WTC11 (cell line): ENCODE results near the gene GNA12. TPM values are rescaled to one million over a fixed set of nuclear protein-coding genes. Genes with fewer than 3 reads are reported as not detected.

Source experiments
- ATAC-seq: fragments of 200-7000 bp; cut with Tn5 transposase; 2 replicates; pipeline ENCODE4 v1.10.0; 2021; ENCODE audit warnings: mild to moderate bottlenecking, moderate library complexity
- CTCF ChIA-PET: fragments of 300-600 bp; sonication (Branson Sonifier 250); formaldehyde crosslinking; loops from one replicate; lab custom pipeline; 2021; ENCODE audit warnings: antibody characterized with exemption; lab: Charles Lee
- POLR2A ChIA-PET: fragments of 350-600 bp; sonication (Branson Sonifier 250); formaldehyde crosslinking; loops from one replicate; lab custom pipeline; 2021; ENCODE audit warnings: antibody characterized with exemption; lab: Charles Lee
- DNase-seq: peaks from one replicate; pipeline ENCODE4 v3.0.0; 2021; ENCODE audit warnings: low spot score
- H3K27ac Mint-ChIP-seq: 2 replicates; pipeline ENCODE4 v1.8.0; 2021; ENCODE audit warnings: mixed read lengths
- H3K27me3 Mint-ChIP-seq: 2 replicates; pipeline ENCODE4 v1.8.0; 2021; ENCODE audit warnings: low read depth, mild to moderate bottlenecking, moderate library complexity, mixed read lengths
- H3K36me3 Mint-ChIP-seq: 2 replicates; pipeline ENCODE4 v1.8.0; 2021; ENCODE audit warnings: mixed read lengths
- H3K4me1 Mint-ChIP-seq: 2 replicates; pipeline ENCODE4 v1.8.0; 2022; ENCODE audit warnings: mixed read lengths
- H3K4me3 Mint-ChIP-seq: 2 replicates; pipeline ENCODE4 v1.8.0; 2021; ENCODE audit warnings: mild to moderate bottlenecking, moderate library complexity, mixed read lengths
- H3K9me3 Mint-ChIP-seq: 2 replicates; pipeline ENCODE4 v1.8.0; 2021; ENCODE audit warnings: mixed read lengths
- CTCF ChIP-seq: fragments of 200-600 bp; IDR thresholded peaks from 2 replicates; pipeline ENCODE4 v1.8.0; 2022; ENCODE audit warnings: antibody characterized with exemption
- E2F4 ChIP-seq: sonication (generic); formaldehyde crosslinking; IDR thresholded peaks from 2 replicates; pipeline ENCODE4 v1.8.1; 2022; ENCODE audit warnings: low read depth, mild to moderate bottlenecking, moderate library complexity, missing genetic modification reagents, borderline replicate concordance
- FOXK1 ChIP-seq: sonication (generic); formaldehyde crosslinking; IDR thresholded peaks from 2 replicates; pipeline ENCODE4 v1.8.0; 2022; ENCODE audit warnings: mild to moderate bottlenecking, moderate library complexity, missing genetic modification reagents
- FOXP1 ChIP-seq: sonication (generic); formaldehyde crosslinking; IDR thresholded peaks from 2 replicates; pipeline ENCODE4 v1.8.0; 2022; ENCODE audit warnings: missing genetic modification reagents, mild to moderate bottlenecking, moderate library complexity, borderline replicate concordance
- HMGXB4 ChIP-seq: sonication (generic); formaldehyde crosslinking; IDR thresholded peaks from 2 replicates; pipeline ENCODE4 v1.8.1; 2023; ENCODE audit warnings: mild to moderate bottlenecking, moderate library complexity, missing genetic modification reagents
- NFATC4 ChIP-seq: fragments of 250-450 bp; sonication (Bioruptor Pico); IDR thresholded peaks from 2 replicates; pipeline ENCODE4 v1.9.0; 2021; ENCODE audit warnings: mild to moderate bottlenecking
- NFYB ChIP-seq: sonication (generic); formaldehyde crosslinking; conservative IDR thresholded peaks from 2 replicates; pipeline ENCODE4 v1.8.0; 2022; ENCODE audit warnings: low read depth, missing genetic modification reagents
- PRDM15 ChIP-seq: sonication (generic); formaldehyde crosslinking; IDR thresholded peaks from 2 replicates; pipeline ENCODE4 v1.8.0; 2022; ENCODE audit warnings: missing genetic modification reagents
- RELA ChIP-seq: sonication (generic); formaldehyde crosslinking; IDR thresholded peaks from 2 replicates; pipeline ENCODE4 v1.8.1; 2022; ENCODE audit warnings: missing genetic modification reagents, mild to moderate bottlenecking, borderline replicate concordance
- RORB ChIP-seq: fragments of 250-450 bp; sonication (Bioruptor Pico); IDR thresholded peaks from 2 replicates; pipeline ENCODE4 v1.9.0; 2021; ENCODE audit warnings: mild to moderate bottlenecking
- SOX15 ChIP-seq: fragments of 250-450 bp; sonication (Bioruptor Pico); IDR thresholded peaks from 2 replicates; pipeline ENCODE4 v1.9.0; 2021; ENCODE audit warnings: mild to moderate bottlenecking
- SP1 ChIP-seq: sonication (generic); formaldehyde crosslinking; conservative IDR thresholded peaks from 2 replicates; pipeline ENCODE4 v1.8.1; 2022; ENCODE audit warnings: missing genetic modification reagents
- TCF7 ChIP-seq: sonication (generic); formaldehyde crosslinking; IDR thresholded peaks from 2 replicates; pipeline ENCODE4 v1.8.0; 2022; ENCODE audit warnings: mild to moderate bottlenecking, low read depth, missing genetic modification reagents, moderate library complexity
- ZNF532 ChIP-seq: fragments of 250-450 bp; sonication (Bioruptor Pico); IDR thresholded peaks from 2 replicates; pipeline ENCODE4 v1.9.0; 2021; ENCODE audit warnings: mild to moderate bottlenecking, borderline replicate concordance
- total RNA-seq: library from RNA; stranded (reverse); gene quantifications from 3 replicates; pipeline ENCODE4 v1.2.3, GENCODE V29; 2021
- TF ChIP-seq, protein P1 (sequence below): sonication (generic); formaldehyde crosslinking; IDR thresholded peaks from 2 replicates; pipeline ENCODE4 v1.8.1; 2023; ENCODE audit warnings: mild to moderate bottlenecking, missing genetic modification reagents

GNA12 gene
- total RNA-seq, 1 experiment from 2014 or later = 99.6 TPM

GRCh38 chr7:2681929-2682799 lies 161.9 kb downstream of the GNA12 start (continued):
- TF ChIP-seq PRDM15 (CRISPR knock-in tag) = no peak
- TF ChIP-seq NFYB = no peak
- no peak for TF ChIP-seq SP1 (CRISPR knock-in tag)

- Mint-ChIP-seq H3K27ac (no peak overlapping the region), H3K27me3 (peaks cover 2% of the 10 kb centered on the region)
- DNase-seq = peak; percentile 89
- TF ChIP-seq HMGXB4 (CRISPR knock-in tag) = peak; percentile 72
- TF ChIP-seq FOXK1 (CRISPR knock-in tag) = no peak
- no peak for TF ChIP-seq NFATC4 (CRISPR knock-in tag)
- no peak for TF ChIP-seq SOX15 (CRISPR knock-in tag)
- peak; percentile 28; the same call in 1 of the 2 replicates for TF ChIP-seq RELA
- TF ChIP-seq E2F4 (CRISPR knock-in tag) = no peak
- TF ChIP-seq FOXP1 (CRISPR knock-in tag) = 0 out of 2 replicates have a peak, but pooled peaks have one; percentile 40
- TF ChIP-seq TCF7 = no peak
- TF ChIP-seq, protein P1, sequence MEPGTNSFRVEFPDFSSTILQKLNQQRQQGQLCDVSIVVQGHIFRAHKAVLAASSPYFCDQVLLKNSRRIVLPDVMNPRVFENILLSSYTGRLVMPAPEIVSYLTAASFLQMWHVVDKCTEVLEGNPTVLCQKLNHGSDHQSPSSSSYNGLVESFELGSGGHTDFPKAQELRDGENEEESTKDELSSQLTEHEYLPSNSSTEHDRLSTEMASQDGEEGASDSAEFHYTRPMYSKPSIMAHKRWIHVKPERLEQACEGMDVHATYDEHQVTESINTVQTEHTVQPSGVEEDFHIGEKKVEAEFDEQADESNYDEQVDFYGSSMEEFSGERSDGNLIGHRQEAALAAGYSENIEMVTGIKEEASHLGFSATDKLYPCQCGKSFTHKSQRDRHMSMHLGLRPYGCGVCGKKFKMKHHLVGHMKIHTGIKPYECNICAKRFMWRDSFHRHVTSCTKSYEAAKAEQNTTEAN (CRISPR knock-in tag) = no peak
- no peak for TF ChIP-seq RORB
- TF ChIP-seq ZNF532 = no peak
- peak; percentile 69 for TF ChIP-seq CTCF
- TF ChIP-seq, all 79 proteins: peak for 4
- peak; percentile 90 for ATAC-seq
- Mint-ChIP-seq H3K4me1 (no peaks in the 10 kb centered on the region), H3K9me3 (peaks cover 5% of the 10 kb centered on the region), H3K4me3 (no peak overlapping the region), H3K36me3 (no peaks in the 10 kb centered on the region)
- ChIA-PET POLR2A (interaction anchor here (0.5 kb wide), 1 partner anchor 1913 kb away, joined by 3 read pairs; no protein-coding TSS in a partner anchor), CTCF (interaction anchor here (0.5 to 5.1 kb wide), 44 partner anchors 11 to 904 kb away, joined by 3 to 98 read pairs (median 4); partner anchors contain the start of genes BRAT1 and TTYH3)
Measured at GRCh38 chr7:2680792-2681490, 163.2 kb downstream of the GNA12 start.
